GM12878 (cell line): Measurements from ENCODE around the gene DCC. TPM values are rescaled to one million over a fixed set of nuclear protein-coding genes. Genes with fewer than 3 reads are reported as not detected.

ENCODE experiments used
- ATAC-seq: fragments of 200-7000 bp; cut with Tn5 transposase; 3 replicates; pipeline ENCODE4 v1.9.1; 2020; ENCODE audit warnings: mild to moderate bottlenecking, moderate library complexity
- BruUV-seq: library from RNA; stranded (reverse); fragments of 400-500 nt; replicated peaks from 2 replicates; lab custom pipeline; 2021; lab: Mats Ljungman, UMichigan
- CTCF ChIA-PET: fragments of 300-600 bp; sonication (Branson Sonifier 250); formaldehyde crosslinking; extraction: SDS; loops from one replicate; lab custom pipeline; 2021; ENCODE audit warnings: inconsistent platforms; lab: Yijun Ruan, JAX
- POLR2A ChIA-PET: fragments of 350-600 bp; formaldehyde crosslinking; extraction: SDS; loops from one replicate; lab custom pipeline; 2021; ENCODE audit warnings: inconsistent platforms; lab: Charles Lee
- RAD21 ChIA-PET: fragments of 300-600 bp; sonication (Branson Sonifier 250); formaldehyde crosslinking; loops from one replicate; lab custom pipeline; 2023; ENCODE audit warnings: antibody characterized with exemption; ENCODE audit not compliant: unreplicated experiment; lab: Charles Lee
- SMC1A ChIA-PET: fragments of 300-600 bp; sonication (Branson Sonifier 250); formaldehyde crosslinking; loops from one replicate; lab custom pipeline; 2023; ENCODE audit not compliant: unreplicated experiment, uncharacterized antibody; lab: Charles Lee
- DNase-seq: peaks from one replicate; pipeline ENCODE4 v3.0.0-alpha.2; 2011; ENCODE audit warnings: low read depth, low spot score
- FAIRE-seq: peaks from 3 replicates; lab custom pipeline; 2011; peaks lifted over from hg19 to GRCh38; lab: Jason Lieb, UNC
- H2AFZ ChIP-seq: 2 replicates; pipeline ENCODE4 v1.6.0; 2011; ENCODE audit warnings: low read depth, low read length, control low read depth; ENCODE audit not compliant: control insufficient read depth
- H3K27ac ChIP-seq: 2 replicates; pipeline ENCODE4 v1.5.1; 2011; ENCODE audit warnings: control low read depth; ENCODE audit not compliant: control insufficient read depth, insufficient read depth
- H3K27me3 ChIP-seq, 2 experiments: replicated peaks in 1 of 2; 2 replicates each; pipeline versions ENCODE4 v1.6.0 to v1.6.1; 2011; ENCODE audit warnings: low read length in 1 of 2; ENCODE audit not compliant: control insufficient read depth in 2 of 2, insufficient read depth in 2 of 2
- H3K36me3 ChIP-seq, 2 experiments: 2 replicates each; pipeline ENCODE4 v1.5.1; 2011; ENCODE audit warnings: low read length in 1 of 2; ENCODE audit not compliant: control insufficient read depth in 2 of 2, insufficient read depth in 2 of 2
- H3K4me1 ChIP-seq: 2 replicates; pipeline ENCODE4 v1.6.1; 2011; ENCODE audit warnings: mild to moderate bottlenecking, low read length, moderate library complexity, mixed read lengths; ENCODE audit not compliant: control insufficient read depth, insufficient read depth
- H3K4me2 ChIP-seq: 2 replicates; pipeline ENCODE4 v1.6.0; 2011; ENCODE audit warnings: control low read depth; ENCODE audit not compliant: control insufficient read depth, insufficient read depth
- H3K4me3 ChIP-seq: fragments of 200-600 bp; sonication (generic); 2 replicates; pipeline ENCODE4 v1.5.1; 2016
- H3K79me2 ChIP-seq: 2 replicates; pipeline ENCODE4 v1.6.0; 2011; ENCODE audit warnings: low read length; ENCODE audit not compliant: control insufficient read depth, insufficient read depth
- H3K9ac ChIP-seq: 2 replicates; pipeline ENCODE4 v1.8.0; 2011; ENCODE audit warnings: low read length, control low read depth, mixed read lengths; ENCODE audit not compliant: control insufficient read depth, insufficient read depth
- H3K9me3 ChIP-seq: replicated peaks from 3 replicates; pipeline ENCODE4 v1.5.1; 2011; ENCODE audit warnings: mild to moderate bottlenecking, low read length; ENCODE audit not compliant: control insufficient read depth, insufficient read depth
- H4K20me1 ChIP-seq: 2 replicates; pipeline ENCODE4 v1.6.0; 2011; ENCODE audit not compliant: control insufficient read depth, insufficient read depth
- BMI1 ChIP-seq: fragments of 450-650 bp; IDR thresholded peaks from 2 replicates; pipeline ENCODE4 v1.6.1; 2016; ENCODE audit warnings: mild to moderate bottlenecking, moderate library complexity, borderline replicate concordance
- CREM ChIP-seq: IDR thresholded peaks from 2 replicates; pipeline ENCODE4 v1.6.1; 2014; ENCODE audit warnings: antibody characterized with exemption, low read depth
- GATAD2B ChIP-seq: fragments of 450-650 bp; conservative IDR thresholded peaks from 2 replicates; pipeline ENCODE4 v1.6.1; 2017; ENCODE audit warnings: low read depth, mild to moderate bottlenecking, moderate library complexity
- IKZF2 ChIP-seq, 2 experiments: fragments of 450-650 bp; IDR thresholded peaks; 2 replicates each; pipeline ENCODE4 v1.6.1; 2017; ENCODE audit warnings: mild to moderate bottlenecking in 2 of 2, moderate library complexity in 2 of 2
- LARP7 ChIP-seq: fragments of 450-650 bp; IDR thresholded peaks from 2 replicates; pipeline ENCODE4 v1.6.1; 2017; ENCODE audit warnings: mild to moderate bottlenecking
- MTA2 ChIP-seq: fragments of 450-650 bp; IDR thresholded peaks from 2 replicates; pipeline ENCODE4 v1.6.1; 2016; ENCODE audit warnings: low read depth, mild to moderate bottlenecking, moderate library complexity
- NFIC ChIP-seq: IDR thresholded peaks from 2 replicates; pipeline ENCODE4 v1.6.1; 2012; ENCODE audit warnings: low read depth, mild to moderate bottlenecking, inconsistent platforms, low read length, moderate library complexity
- NR2C2 ChIP-seq: IDR thresholded peaks from 2 replicates; pipeline ENCODE4 v1.6.1; 2011; ENCODE audit warnings: borderline replicate concordance, low read depth; ENCODE audit not compliant: control insufficient read depth, insufficient read length
- POLR2AphosphoS2 ChIP-seq: IDR thresholded peaks from 2 replicates; pipeline ENCODE4 v1.6.1; 2011; ENCODE audit warnings: low read depth, mild to moderate bottlenecking, low read length, improper control_type of control experiment, moderate library complexity
- RAD21 ChIP-seq: IDR thresholded peaks from 2 replicates; pipeline ENCODE4 v1.6.1; 2011; ENCODE audit warnings: mild to moderate bottlenecking, low read depth, low read length, moderate library complexity; ENCODE audit not compliant: insufficient read depth
- RFX5 ChIP-seq: IDR thresholded peaks from 2 replicates; pipeline ENCODE4 v1.6.1; 2011; ENCODE audit warnings: low read depth, low read length, improper control_type of control experiment
- SUZ12 ChIP-seq: fragments of 200-600 bp; sonication (generic); IDR thresholded peaks from one replicate; pipeline ENCODE4 v1.6.1; 2018; ENCODE audit warnings: antibody characterized with exemption, mild to moderate bottlenecking; ENCODE audit not compliant: unreplicated experiment
- TCF7 ChIP-seq: IDR thresholded peaks from 2 replicates; pipeline ENCODE4 v1.6.1; 2014; ENCODE audit warnings: antibody characterized with exemption, borderline replicate concordance
- ZNF217 ChIP-seq: fragments of 450-650 bp; IDR thresholded peaks from 2 replicates; pipeline ENCODE4 v1.6.1; 2017; ENCODE audit warnings: antibody characterized with exemption, mild to moderate bottlenecking
- WGBS: methylation state at CpG from one replicate; pipeline ENCODE4 v1.1.6; 2016; ENCODE audit warnings: low lambda C conversion rate; ENCODE audit not compliant: insufficient replicate concordance, insufficient coverage; ENCODE audit errors: missing lambda C conversion rate; 5-methylcytosine and 5-hydroxymethylcytosine counted together
- in situ Hi-C: fragments of 300-500 bp; cut with MboI; formaldehyde crosslinking; loops from 9 replicates; pipeline ENCODE4 v1.14.3; 2018; ENCODE audit warnings: mixed read lengths
- intact Hi-C: fragments of 100-400 bp; cut with micrococcal nuclease; formaldehyde crosslinking; loops from one replicate; pipeline ENCODE4 v1.14.2; 2022; ENCODE audit not compliant: unreplicated experiment
- polyA plus RNA-seq, 11 experiments: library from polyadenylated mRNA; depleted of rRNA in 4 of 11; unstranded in 6 of 11; stranded (reverse) in 5 of 11; fragments of >200 nt; fragmentation: Nextera tagmentation in 4 of 11; fragmentation: Illumina TruSeq in 1 of 11; extraction: Ambion mirVana in 4 of 11; extraction: Trizol in 1 of 11; gene quantifications; 1 replicate in 1 of 11; 2 replicates in 10 of 11; pipeline versions ENCODE4 v1.2.1 to v1.2.3, GENCODE V29; 2011 to 2016; ENCODE audit warnings: inconsistent platforms in 2 of 11, missing spikeins in 2 of 11, low read depth in 1 of 11
- total RNA-seq, 4 experiments: library from RNA; depleted of rRNA in 3 of 4; stranded (reverse); fragments of >200 nt in 3 of 4; fragmentation: Illumina TruSeq in 1 of 4; extraction: Trizol in 1 of 4; gene quantifications; 2 replicates each; pipeline versions ENCODE4 v1.2.1 to v1.2.3, GENCODE V29; 2013 to 2021
- TF ChIP-seq, protein P1 (sequence below): IDR thresholded peaks from 2 replicates; pipeline ENCODE4 v1.6.1; 2012; ENCODE audit warnings: low read length, inconsistent platforms
- TF ChIP-seq, protein P2 (sequence below): IDR thresholded peaks from 2 replicates; pipeline ENCODE4 v1.6.1; 2012; ENCODE audit warnings: mild to moderate bottlenecking, low read depth, low read length
- TF ChIP-seq, protein P3 (sequence below): IDR thresholded peaks from 2 replicates; pipeline ENCODE4 v1.6.1; 2011; ENCODE audit warnings: borderline replicate concordance, low read depth, mild to moderate bottlenecking, moderate library complexity, low read length; ENCODE audit not compliant: insufficient read depth, poor library complexity, severe bottlenecking

The DCC gene
- total and polyA plus RNA-seq, 10 of the 15 experiments (the other 5 are each of a cell fraction or from before 2014, with no cell fraction given) = 0.01 TPM; not detected in 9

DNA sequence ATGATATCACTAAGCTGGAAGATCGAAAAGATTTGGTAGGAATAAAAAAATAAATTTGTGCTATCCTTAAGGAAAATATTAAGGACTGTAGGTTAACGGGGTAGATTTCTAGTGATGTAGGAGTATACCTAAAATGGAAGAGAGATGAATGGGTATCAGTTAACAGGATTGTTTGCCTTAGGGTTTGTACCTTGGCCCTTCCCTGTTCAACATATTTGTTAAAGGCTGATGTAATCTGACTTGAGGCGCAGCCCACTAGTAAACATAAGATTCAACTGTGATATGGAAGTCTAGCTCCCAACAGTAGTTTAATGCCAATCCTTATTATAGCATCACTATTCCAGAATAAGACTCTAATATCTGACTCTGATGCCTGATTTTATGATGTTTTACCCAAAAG lies 685.2 kb downstream of the DCC start (continued):
- TF ChIP-seq IKZF2 (IDR thresholded peaks at IDR 0.05) (no peak), POLR2AphosphoS2 (no peak), ZNF217 (no peak), NFIC (no peak)
- TF ChIP-seq, protein P1, sequence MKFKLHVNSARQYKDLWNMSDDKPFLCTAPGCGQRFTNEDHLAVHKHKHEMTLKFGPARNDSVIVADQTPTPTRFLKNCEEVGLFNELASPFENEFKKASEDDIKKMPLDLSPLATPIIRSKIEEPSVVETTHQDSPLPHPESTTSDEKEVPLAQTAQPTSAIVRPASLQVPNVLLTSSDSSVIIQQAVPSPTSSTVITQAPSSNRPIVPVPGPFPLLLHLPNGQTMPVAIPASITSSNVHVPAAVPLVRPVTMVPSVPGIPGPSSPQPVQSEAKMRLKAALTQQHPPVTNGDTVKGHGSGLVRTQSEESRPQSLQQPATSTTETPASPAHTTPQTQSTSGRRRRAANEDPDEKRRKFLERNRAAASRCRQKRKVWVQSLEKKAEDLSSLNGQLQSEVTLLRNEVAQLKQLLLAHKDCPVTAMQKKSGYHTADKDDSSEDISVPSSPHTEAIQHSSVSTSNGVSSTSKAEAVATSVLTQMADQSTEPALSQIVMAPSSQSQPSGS = no peak
- TF ChIP-seq, protein P2, sequence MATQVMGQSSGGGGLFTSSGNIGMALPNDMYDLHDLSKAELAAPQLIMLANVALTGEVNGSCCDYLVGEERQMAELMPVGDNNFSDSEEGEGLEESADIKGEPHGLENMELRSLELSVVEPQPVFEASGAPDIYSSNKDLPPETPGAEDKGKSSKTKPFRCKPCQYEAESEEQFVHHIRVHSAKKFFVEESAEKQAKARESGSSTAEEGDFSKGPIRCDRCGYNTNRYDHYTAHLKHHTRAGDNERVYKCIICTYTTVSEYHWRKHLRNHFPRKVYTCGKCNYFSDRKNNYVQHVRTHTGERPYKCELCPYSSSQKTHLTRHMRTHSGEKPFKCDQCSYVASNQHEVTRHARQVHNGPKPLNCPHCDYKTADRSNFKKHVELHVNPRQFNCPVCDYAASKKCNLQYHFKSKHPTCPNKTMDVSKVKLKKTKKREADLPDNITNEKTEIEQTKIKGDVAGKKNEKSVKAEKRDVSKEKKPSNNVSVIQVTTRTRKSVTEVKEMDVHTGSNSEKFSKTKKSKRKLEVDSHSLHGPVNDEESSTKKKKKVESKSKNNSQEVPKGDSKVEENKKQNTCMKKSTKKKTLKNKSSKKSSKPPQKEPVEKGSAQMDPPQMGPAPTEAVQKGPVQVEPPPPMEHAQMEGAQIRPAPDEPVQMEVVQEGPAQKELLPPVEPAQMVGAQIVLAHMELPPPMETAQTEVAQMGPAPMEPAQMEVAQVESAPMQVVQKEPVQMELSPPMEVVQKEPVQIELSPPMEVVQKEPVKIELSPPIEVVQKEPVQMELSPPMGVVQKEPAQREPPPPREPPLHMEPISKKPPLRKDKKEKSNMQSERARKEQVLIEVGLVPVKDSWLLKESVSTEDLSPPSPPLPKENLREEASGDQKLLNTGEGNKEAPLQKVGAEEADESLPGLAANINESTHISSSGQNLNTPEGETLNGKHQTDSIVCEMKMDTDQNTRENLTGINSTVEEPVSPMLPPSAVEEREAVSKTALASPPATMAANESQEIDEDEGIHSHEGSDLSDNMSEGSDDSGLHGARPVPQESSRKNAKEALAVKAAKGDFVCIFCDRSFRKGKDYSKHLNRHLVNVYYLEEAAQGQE = no peak

DNA sequence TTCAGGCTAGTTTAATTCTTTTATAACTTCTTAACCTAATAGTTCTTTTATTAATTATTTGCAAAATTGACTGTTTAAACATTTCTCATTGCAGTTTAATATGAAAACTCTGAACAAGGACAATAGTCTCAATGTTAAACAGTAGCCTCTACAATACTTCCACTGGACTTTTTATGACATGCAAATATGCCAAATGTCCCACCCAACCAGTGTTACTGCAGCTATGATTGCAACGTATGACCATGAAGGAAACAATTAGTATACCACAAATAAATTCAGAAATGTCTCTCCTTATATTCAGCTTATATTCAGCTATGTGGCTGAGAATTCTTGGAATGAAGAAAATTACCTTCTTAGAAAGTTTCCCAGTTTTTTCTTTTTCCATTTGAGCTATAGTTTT lies 688.6 kb downstream of the DCC start:
- no peak overlapping the region for H3K4me3 ChIP-seq
- H3K36me3 ChIP-seq = no peaks in the 10 kb centered on the region
- ATAC-seq = no peak
- H3K27me3 ChIP-seq = no peaks in the 10 kb centered on the region
- H4K20me1 ChIP-seq = no peaks in the 10 kb centered on the region
- in situ Hi-C loops = no loop called here
- SMC1A ChIA-PET = no interaction called here
- DNase-seq = no peak
- no peak overlapping the region for H3K27ac ChIP-seq
- H3K4me2 ChIP-seq = no peak overlapping the region
- CTCF ChIA-PET = no interaction called here
- POLR2A ChIA-PET = no interaction called here
- intact Hi-C loops = no loop called here
- WGBS = 0% methylated on average over 1 of the region's 1 CpG
- RAD21 ChIA-PET = no interaction called here
- H3K4me1 ChIP-seq = no peaks in the 10 kb centered on the region
- no peak overlapping the region for H3K9ac ChIP-seq
- no peaks in the 10 kb centered on the region for H3K79me2 ChIP-seq
- H2AFZ ChIP-seq = no peak overlapping the region
- no peaks in the 10 kb centered on the region for H3K9me3 ChIP-seq
- BruUV-seq = no TSS peak
- TF ChIP-seq BMI1 (no peak), SUZ12 (no peak), RAD21 (no peak), RFX5 (no peak), MTA2 (no peak), GATAD2B (no peak), LARP7 (no peak), CREM (no peak), NR2C2 (no peak), TCF7 (no peak)
- TF ChIP-seq, protein P3, sequence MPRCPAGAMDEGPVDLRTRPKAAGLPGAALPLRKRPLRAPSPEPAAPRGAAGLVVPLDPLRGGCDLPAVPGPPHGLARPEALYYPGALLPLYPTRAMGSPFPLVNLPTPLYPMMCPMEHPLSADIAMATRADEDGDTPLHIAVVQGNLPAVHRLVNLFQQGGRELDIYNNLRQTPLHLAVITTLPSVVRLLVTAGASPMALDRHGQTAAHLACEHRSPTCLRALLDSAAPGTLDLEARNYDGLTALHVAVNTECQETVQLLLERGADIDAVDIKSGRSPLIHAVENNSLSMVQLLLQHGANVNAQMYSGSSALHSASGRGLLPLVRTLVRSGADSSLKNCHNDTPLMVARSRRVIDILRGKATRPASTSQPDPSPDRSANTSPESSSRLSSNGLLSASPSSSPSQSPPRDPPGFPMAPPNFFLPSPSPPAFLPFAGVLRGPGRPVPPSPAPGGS = no peak
- TF ChIP-seq, all 136 proteins: peak for 0
- no peak for FAIRE-seq
